ENCODE measurements around the gene BLMH.

Gene BLMH

GRCh38 chr17:30314474-30314873 lies 22.7 kb upstream of the BLMH start:
- Histone ChIP-seq H3K4me1 (ENCODE audit: control insufficient read depth, low read length) (no peaks in the 10 kb centered on the region), H3K4me2 (ENCODE audit: low read length) (no peak overlapping the region), H3K27ac (ENCODE audit: low read depth, low read length) (no peak overlapping the region), H3K9me3 (ENCODE audit: control insufficient read depth, insufficient read depth, low read length) (no peaks in the 10 kb centered on the region), H3K36me3 (ENCODE audit: control insufficient read depth, low read length) (no peaks in the 10 kb centered on the region), H3K79me2 (ENCODE audit: control insufficient read depth, low read length) (no peaks in the 10 kb centered on the region), H3F3A (ENCODE audit: control insufficient read depth, insufficient read depth) (no peaks in the 10 kb centered on the region), H3K4me3 (ENCODE audit: low read length) (no peak overlapping the region), H3K9me2 (replicated peaks; ENCODE audit: control insufficient read depth, low read length) (no peaks in the 10 kb centered on the region), H4K20me1 (ENCODE audit: control insufficient read depth, insufficient read depth, low read depth, low read length) (no peaks in the 10 kb centered on the region), H3K27me3 (ENCODE audit: control insufficient read depth, low read length) (peaks cover 12% of the 10 kb centered on the region)
- no peak for TF ChIP-seq CTCF (IDR thresholded peaks at IDR 0.05; ENCODE audit: low read depth, low read length, poor library complexity, severe bottlenecking)
- TF ChIP-seq EZH2phosphoT487 (IDR thresholded peaks at IDR 0.05; ENCODE audit: borderline replicate concordance, low read length), result no peak

- Histone ChIP-seq H3K9me3 (ENCODE audit: control insufficient read depth, insufficient read depth, low read length) (no peaks in the 10 kb centered on the region), H3K4me1 (ENCODE audit: control insufficient read depth, low read length) (no peaks in the 10 kb centered on the region), H3K27me3 (ENCODE audit: control insufficient read depth, low read length) (peaks cover 12% of the 10 kb centered on the region), H3K4me2 (ENCODE audit: low read length) (no peak overlapping the region), H4K20me1 (ENCODE audit: control insufficient read depth, insufficient read depth, low read depth, low read length) (no peaks in the 10 kb centered on the region), H3K27ac (ENCODE audit: low read depth, low read length) (no peak overlapping the region), H3K79me2 (ENCODE audit: control insufficient read depth, low read length) (no peaks in the 10 kb centered on the region), H3K9me2 (replicated peaks; ENCODE audit: control insufficient read depth, low read length) (no peaks in the 10 kb centered on the region), H3F3A (ENCODE audit: control insufficient read depth, insufficient read depth) (no peaks in the 10 kb centered on the region), H3K4me3 (ENCODE audit: low read length) (no peak overlapping the region), H3K36me3 (ENCODE audit: control insufficient read depth, low read length) (no peaks in the 10 kb centered on the region)
- no peak for TF ChIP-seq CTCF (IDR thresholded peaks at IDR 0.05; ENCODE audit: low read depth, low read length, poor library complexity, severe bottlenecking)
- no peak for TF ChIP-seq EZH2phosphoT487 (IDR thresholded peaks at IDR 0.05; ENCODE audit: borderline replicate concordance, low read length)
Measured at GRCh38 chr17:30312226-30312625, 20.5 kb upstream of the BLMH start.

GRCh38 chr17:30310562-30310961 lies 18.8 kb upstream of the BLMH start:
- Histone ChIP-seq H3K4me3 (ENCODE audit: low read length) (no peak overlapping the region), H3K9me3 (ENCODE audit: control insufficient read depth, insufficient read depth, low read length) (no peaks in the 10 kb centered on the region), H3K4me2 (ENCODE audit: low read length) (no peak overlapping the region), H3K9me2 (replicated peaks; ENCODE audit: control insufficient read depth, low read length) (no peaks in the 10 kb centered on the region), H3K4me1 (ENCODE audit: control insufficient read depth, low read length) (no peaks in the 10 kb centered on the region), H3K79me2 (ENCODE audit: control insufficient read depth, low read length) (no peaks in the 10 kb centered on the region), H3K27ac (ENCODE audit: low read depth, low read length) (no peak overlapping the region), H3K27me3 (ENCODE audit: control insufficient read depth, low read length) (peaks cover 16% of the 10 kb centered on the region), H3F3A (ENCODE audit: control insufficient read depth, insufficient read depth) (no peaks in the 10 kb centered on the region), H4K20me1 (ENCODE audit: control insufficient read depth, insufficient read depth, low read depth, low read length) (no peaks in the 10 kb centered on the region), H3K36me3 (ENCODE audit: control insufficient read depth, low read length) (no peaks in the 10 kb centered on the region)
- TF ChIP-seq EZH2phosphoT487 (IDR thresholded peaks at IDR 0.05; ENCODE audit: borderline replicate concordance, low read length) (no peak), CTCF (IDR thresholded peaks at IDR 0.05; ENCODE audit: low read depth, low read length, poor library complexity, severe bottlenecking) (no peak)

GRCh38 chr17:30309591-30309990 lies 17.8 kb upstream of the BLMH start:
- no peaks in the 10 kb centered on the region for H3K79me2 ChIP-seq (ENCODE audit: control insufficient read depth, low read length)
- H3K9me2 ChIP-seq (replicated peaks; ENCODE audit: control insufficient read depth, low read length), result no peaks in the 10 kb centered on the region
- no peaks in the 10 kb centered on the region for H3F3A ChIP-seq (ENCODE audit: control insufficient read depth, insufficient read depth)
- H3K27ac ChIP-seq (ENCODE audit: low read depth, low read length), result no peak overlapping the region
- H3K27me3 ChIP-seq (ENCODE audit: control insufficient read depth, low read length), result peaks cover 10% of the 10 kb centered on the region
- no peak overlapping the region for H3K4me2 ChIP-seq (ENCODE audit: low read length)
- no peak overlapping the region for H3K4me3 ChIP-seq (ENCODE audit: low read length)
- no peaks in the 10 kb centered on the region for H4K20me1 ChIP-seq (ENCODE audit: control insufficient read depth, insufficient read depth, low read depth, low read length)
- no peak for TF ChIP-seq CTCF (IDR thresholded peaks at IDR 0.05; ENCODE audit: low read depth, low read length, poor library complexity, severe bottlenecking)
- no peak for TF ChIP-seq EZH2phosphoT487 (IDR thresholded peaks at IDR 0.05; ENCODE audit: borderline replicate concordance, low read length)
- H3K4me1 ChIP-seq (ENCODE audit: control insufficient read depth, low read length), result no peaks in the 10 kb centered on the region
- H3K9me3 ChIP-seq (ENCODE audit: control insufficient read depth, insufficient read depth, low read length), result no peaks in the 10 kb centered on the region
- H3K36me3 ChIP-seq (ENCODE audit: control insufficient read depth, low read length), result no peaks in the 10 kb centered on the region

All from DOHH2 (cell line).